K562 (cell line): ENCODE results near the gene RPLP2. TPM values are rescaled to one million over a fixed set of nuclear protein-coding genes. Genes with fewer than 3 reads are reported as not detected.

ENCODE experiments used
- CCAR2 ChIP-seq: fragments of 200-400 bp; formaldehyde crosslinking; IDR thresholded peaks from 2 replicates; pipeline ENCODE4 v1.6.1; 2017; ENCODE audit warnings: mild to moderate bottlenecking, low read depth, low read length
- CHAMP1 ChIP-seq: fragments of 450-650 bp; IDR thresholded peaks from 2 replicates; pipeline ENCODE4 v1.6.1; 2016; ENCODE audit warnings: mild to moderate bottlenecking
- HNRNPL ChIP-seq: fragments of 200-400 bp; formaldehyde crosslinking; IDR thresholded peaks from 2 replicates; pipeline ENCODE4 v1.6.1; 2017; ENCODE audit warnings: low read depth, mild to moderate bottlenecking, low read length
- MEF2A ChIP-seq: IDR thresholded peaks from 2 replicates; pipeline ENCODE4 v1.6.1; 2011; ENCODE audit warnings: low read depth, mild to moderate bottlenecking, low read length, moderate library complexity; ENCODE audit not compliant: control insufficient read depth
- MNT ChIP-seq, 2 experiments: fragments of 450-650 bp; conservative IDR thresholded peaks; 2 replicates each; pipeline ENCODE4 v1.6.1; 2017; ENCODE audit warnings: mild to moderate bottlenecking in 2 of 2, moderate library complexity in 2 of 2
- MYC ChIP-seq, 2 experiments: fragments of 250-450 bp in 1 of 2; sonication (Bioruptor Pico) in 1 of 2; IDR thresholded peaks; 2 replicates each; pipeline versions ENCODE4 v1.5.1 to v1.6.1; 2012 to 2021; ENCODE audit warnings: low read depth in 2 of 2, borderline replicate concordance in 1 of 2, improper control_type of control experiment in 1 of 2, low read length in 1 of 2, mild to moderate bottlenecking in 1 of 2, moderate library complexity in 1 of 2
- RAD51 ChIP-seq: fragments of 450-650 bp; IDR thresholded peaks from 2 replicates; pipeline ENCODE4 v1.7.1; 2016; ENCODE audit warnings: low read depth, mild to moderate bottlenecking, borderline replicate concordance
- RFX1 ChIP-seq: fragments of 450-650 bp; IDR thresholded peaks from 2 replicates; pipeline ENCODE4 v1.6.1; 2016; ENCODE audit warnings: mild to moderate bottlenecking, moderate library complexity
- SMAD2 ChIP-seq: fragments of 150-350 bp; IDR thresholded peaks from 2 replicates; pipeline ENCODE4 v1.6.1; 2014; ENCODE audit warnings: low read depth, mild to moderate bottlenecking, low read length
- SRSF3 ChIP-seq: fragments of 200-400 bp; formaldehyde crosslinking; IDR thresholded peaks from 2 replicates; pipeline ENCODE4 v1.6.1; 2016; ENCODE audit warnings: mild to moderate bottlenecking, low read length, moderate library complexity; ENCODE audit not compliant: insufficient read depth
- TRIM28 ChIP-seq: fragments of 450-650 bp; IDR thresholded peaks from 2 replicates; pipeline ENCODE4 v1.6.1; 2017
- ZC3H8 ChIP-seq: fragments of 450-650 bp; IDR thresholded peaks from 2 replicates; pipeline ENCODE4 v1.6.1; 2017
- ZKSCAN8 ChIP-seq: fragments of 200-800 bp; sonication (Bioruptor generic); IDR thresholded peaks from 2 replicates; pipeline ENCODE4 v1.6.1; 2016; ENCODE audit warnings: missing genetic modification characterization, missing compliant biosample characterization
- ZNF197 ChIP-seq: fragments of 200-800 bp; sonication (Bioruptor generic); IDR thresholded peaks from 2 replicates; pipeline ENCODE4 v1.6.1; 2016; ENCODE audit warnings: low read depth, missing genetic modification characterization, missing compliant biosample characterization
- ZNF23 ChIP-seq: fragments of 250-450 bp; sonication (Bioruptor Pico); IDR thresholded peaks from 2 replicates; pipeline ENCODE4 v1.4.0; 2020; ENCODE audit warnings: mild to moderate bottlenecking
- ZNF407 ChIP-seq: fragments of 450-650 bp; IDR thresholded peaks from 2 replicates; pipeline ENCODE4 v1.6.1; 2016; ENCODE audit warnings: low read depth
- polyA plus RNA-seq, 8 experiments: library from polyadenylated mRNA; depleted of rRNA in 4 of 8; stranded (reverse) in 5 of 8; unstranded in 3 of 8; fragments of >200 nt; fragmentation: Nextera tagmentation in 2 of 8; fragmentation: Illumina TruSeq in 1 of 8; extraction: Ambion mirVana in 2 of 8; extraction: Trizol in 1 of 8; gene quantifications; 2 replicates each; pipeline versions ENCODE4 v1.2.1 to v1.2.3, GENCODE V29; 2011 to 2014; ENCODE audit warnings: inconsistent platforms in 1 of 8, missing spikeins in 1 of 8
- total RNA-seq, 7 experiments: library from RNA; depleted of rRNA in 6 of 7; stranded (reverse); fragments of >200 nt in 6 of 7; fragmentation: Illumina TruSeq in 2 of 7; extraction: Trizol in 2 of 7; gene quantifications; 2 replicates each; pipeline versions ENCODE4 v1.2.1 to v1.2.3, GENCODE V29; 2011 to 2021; ENCODE audit warnings: low replicate concordance in 1 of 7

The RPLP2 gene
- total and polyA plus RNA-seq, 9 of the 15 experiments (the other 6 are each of a cell fraction or from before 2014, with no cell fraction given) = 528 to 3,807 (median 1,633) TPM

- TF ChIP-seq ZNF407 = no peak
- TF ChIP-seq CCAR2 = no peak
- TF ChIP-seq MNT (conservative IDR thresholded peaks at IDR 0.05) = peak; percentile 39 to 46; a peak in 2 of 4 replicates
- TF ChIP-seq MEF2A = no peak
- TF ChIP-seq CHAMP1 = no peak
- TF ChIP-seq MYC (IDR thresholded peaks at IDR 0.05; ENCODE audit: low read depth, low read length) = no peak
- TF ChIP-seq MYC (CRISPR knock-in tag; IDR thresholded peaks at IDR 0.05; ENCODE audit: borderline replicate concordance, low read depth) = no peak
- TF ChIP-seq ZNF23 (CRISPR knock-in tag) = no peak
- TF ChIP-seq ZNF197 (CRISPR knock-in tag) = no peak
- TF ChIP-seq ZKSCAN8 (CRISPR knock-in tag) = no peak
- TF ChIP-seq RFX1 = no peak
- TF ChIP-seq RAD51 = no peak
- no peak for TF ChIP-seq ZC3H8
- TF ChIP-seq SRSF3 = 0 out of 2 replicates have a peak, but pooled peaks have one; percentile 42
- no peak for TF ChIP-seq TRIM28
- TF ChIP-seq SMAD2 = no peak
- TF ChIP-seq HNRNPL = no peak
These were observed 10.3 kb downstream of the RPLP2 start (continued) for GRCh38 chr11:819943-820649.
